ENCODE results near the gene LUC7L2. TPM values are rescaled to one million over a fixed set of nuclear protein-coding genes. Genes with fewer than 3 reads are reported as not detected.
"Not testable (repeated sequence)": the region's sequence is repeated elsewhere in the genome, so short reads cannot be mapped to it uniquely, and the experiment has no call there.

The LUC7L2 gene
- total RNA-seq, 1 experiment from 2014 or later = 49.6 TPM

DNA sequence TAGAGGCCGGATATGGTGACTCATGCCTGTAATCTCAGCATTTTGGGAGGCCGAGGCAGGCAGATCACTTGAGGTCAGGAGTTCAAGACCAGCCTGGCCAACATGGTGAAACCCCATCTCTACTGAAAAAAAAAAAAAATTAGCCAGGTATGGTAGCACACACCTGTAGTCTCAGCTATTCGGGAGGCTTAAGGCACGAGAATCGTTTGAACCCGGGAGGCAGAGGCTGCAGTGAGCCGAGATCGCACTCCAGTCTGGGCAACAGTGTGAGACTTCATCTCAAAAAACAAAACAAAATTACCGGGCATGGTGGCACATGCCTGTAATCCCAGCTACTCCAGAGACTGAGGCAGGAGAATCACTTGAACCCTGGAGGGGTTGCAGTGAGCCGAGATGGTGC lies 66.0 kb downstream of the LUC7L2 start:
- DNase-seq (ENCODE audit: low read depth, low spot score); in situ Hi-C loops (cut with HindIII; ENCODE audit: low pct_unique_long_range_greater_than_20kb, low sequenced_read_pairs): not testable (repeated sequence)

GRCh38 chr7:139426258-139427028 lies 66.7 kb downstream of the LUC7L2 start:
- in situ Hi-C loops (cut with HindIII; ENCODE audit: low pct_unique_long_range_greater_than_20kb, low sequenced_read_pairs) = no loop called here
- DNase-seq (ENCODE audit: low read depth, low spot score) = no peak

- no peak for DNase-seq (ENCODE audit: low read depth, low spot score)
- in situ Hi-C loops (cut with HindIII; ENCODE audit: low pct_unique_long_range_greater_than_20kb, low sequenced_read_pairs) = no loop called here
Observed at GRCh38 chr7:139427029-139427420, 67.3 kb downstream of the LUC7L2 start.

- in situ Hi-C loops (cut with HindIII; ENCODE audit: low pct_unique_long_range_greater_than_20kb, low sequenced_read_pairs) = no loop called here
- no peak for DNase-seq (ENCODE audit: low read depth, low spot score)
Observed at GRCh38 chr7:139427788-139428187, 68.1 kb downstream of the LUC7L2 start.

- in situ Hi-C loops (cut with HindIII; ENCODE audit: low pct_unique_long_range_greater_than_20kb, low sequenced_read_pairs); DNase-seq (ENCODE audit: low read depth, low spot score): not testable (repeated sequence)
Observed at GRCh38 chr7:139429735-139430134, 70.0 kb downstream of the LUC7L2 start.

DNA sequence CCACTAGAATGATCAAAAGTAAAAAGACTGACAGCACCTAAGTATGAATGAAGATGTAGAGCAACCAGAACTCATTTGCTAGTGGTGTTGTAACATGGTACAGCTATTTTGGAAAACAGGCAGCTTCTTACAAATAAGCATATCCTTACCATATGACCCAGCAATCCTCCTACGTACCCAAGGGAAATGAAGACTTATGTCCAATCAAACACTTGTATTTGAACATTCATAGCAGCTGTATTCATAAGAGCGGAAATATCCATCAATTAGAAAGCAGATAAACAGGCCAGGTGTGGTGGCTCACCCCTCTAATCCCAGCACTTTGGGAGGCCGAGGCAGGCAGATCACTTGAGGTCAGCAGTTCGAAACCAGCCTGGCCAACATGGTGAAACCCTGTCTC lies 70.7 kb downstream of the LUC7L2 start:
- no peak for DNase-seq (ENCODE audit: low read depth, low spot score)
- in situ Hi-C loops (cut with HindIII; ENCODE audit: low pct_unique_long_range_greater_than_20kb, low sequenced_read_pairs) = no loop called here

DNA sequence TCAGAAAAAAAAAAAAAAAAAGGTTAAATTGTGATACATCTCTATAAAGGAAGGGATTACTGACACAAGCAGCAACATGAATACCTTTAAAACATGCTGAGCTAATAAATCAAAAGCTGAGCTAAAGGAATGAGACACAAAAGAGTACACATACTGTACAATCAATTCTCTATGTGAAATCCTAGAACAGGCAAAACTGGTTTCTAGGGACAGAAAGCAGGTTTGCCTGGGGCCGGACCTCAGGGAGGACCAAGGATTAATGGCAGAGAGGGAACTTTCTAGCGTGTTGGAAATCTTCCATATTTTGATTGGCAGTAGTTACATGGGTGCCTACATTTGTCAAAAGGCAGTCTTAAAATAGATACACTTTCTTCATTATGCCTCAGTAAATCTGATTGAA lies 71.3 kb downstream of the LUC7L2 start:
- DNase-seq (ENCODE audit: low read depth, low spot score) = peak; percentile 39
- in situ Hi-C loops (cut with HindIII; ENCODE audit: low pct_unique_long_range_greater_than_20kb, low sequenced_read_pairs) = no loop called here

DNA sequence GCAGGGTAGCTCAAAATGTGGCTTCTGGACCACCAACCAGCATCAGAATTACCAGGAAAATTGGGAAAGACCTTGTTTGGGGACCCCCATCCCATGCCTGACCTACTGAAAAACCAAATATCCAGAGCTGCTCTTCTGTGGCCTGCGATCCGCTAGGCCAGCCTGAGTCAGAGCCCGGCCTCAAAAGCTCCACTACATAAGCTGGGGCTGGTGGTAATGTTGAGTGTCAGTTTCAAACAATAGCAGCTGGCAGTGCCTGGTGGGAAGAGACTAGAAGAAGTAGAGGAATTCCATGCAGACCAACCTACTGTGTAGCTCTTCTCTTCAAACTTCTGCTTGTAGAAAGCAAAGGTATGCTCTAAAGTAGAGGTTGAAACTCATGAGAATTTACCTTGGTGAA lies 71.8 kb downstream of the LUC7L2 start:
- in situ Hi-C loops (cut with HindIII; ENCODE audit: low pct_unique_long_range_greater_than_20kb, low sequenced_read_pairs) = no loop called here
- no peak for DNase-seq (ENCODE audit: low read depth, low spot score)

- in situ Hi-C loops (cut with HindIII; ENCODE audit: low pct_unique_long_range_greater_than_20kb, low sequenced_read_pairs) = no loop called here
- no peak for DNase-seq (ENCODE audit: low read depth, low spot score)
Observed at GRCh38 chr7:139436806-139437205, 77.1 kb downstream of the LUC7L2 start.

DNA sequence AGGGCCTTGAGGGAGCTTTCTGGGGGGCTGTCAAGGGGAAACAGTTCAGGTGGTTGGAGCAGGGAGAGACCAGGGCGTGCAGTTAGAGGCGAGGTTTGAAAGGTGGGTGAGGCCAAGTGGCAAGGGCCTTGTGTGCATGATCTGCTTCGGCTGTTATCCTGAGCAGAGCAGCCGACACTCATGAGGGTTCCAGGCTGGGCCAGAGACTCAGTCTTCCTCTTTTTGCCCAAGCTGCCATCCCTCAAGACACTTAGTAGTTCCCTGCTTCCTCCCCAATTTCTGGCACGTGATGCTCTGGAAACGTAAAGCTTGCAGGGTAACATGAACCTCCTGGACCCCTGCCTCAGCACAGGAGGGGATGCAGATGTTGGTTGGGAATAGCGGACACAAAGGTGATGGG lies 79.7 kb downstream of the LUC7L2 start:
- in situ Hi-C loops (cut with HindIII; ENCODE audit: low pct_unique_long_range_greater_than_20kb, low sequenced_read_pairs) = no loop called here
- no peak for DNase-seq (ENCODE audit: low read depth, low spot score)

- DNase-seq (ENCODE audit: low read depth, low spot score) = no peak
- in situ Hi-C loops (cut with HindIII; ENCODE audit: low pct_unique_long_range_greater_than_20kb, low sequenced_read_pairs) = no loop called here
Observed at GRCh38 chr7:139441961-139442360, 82.3 kb downstream of the LUC7L2 start.

- in situ Hi-C loops (cut with HindIII; ENCODE audit: low pct_unique_long_range_greater_than_20kb, low sequenced_read_pairs) = no loop called here
- DNase-seq (ENCODE audit: low read depth, low spot score) = no peak
Observed at GRCh38 chr7:139446051-139446890, 86.6 kb downstream of the LUC7L2 start.

DNA sequence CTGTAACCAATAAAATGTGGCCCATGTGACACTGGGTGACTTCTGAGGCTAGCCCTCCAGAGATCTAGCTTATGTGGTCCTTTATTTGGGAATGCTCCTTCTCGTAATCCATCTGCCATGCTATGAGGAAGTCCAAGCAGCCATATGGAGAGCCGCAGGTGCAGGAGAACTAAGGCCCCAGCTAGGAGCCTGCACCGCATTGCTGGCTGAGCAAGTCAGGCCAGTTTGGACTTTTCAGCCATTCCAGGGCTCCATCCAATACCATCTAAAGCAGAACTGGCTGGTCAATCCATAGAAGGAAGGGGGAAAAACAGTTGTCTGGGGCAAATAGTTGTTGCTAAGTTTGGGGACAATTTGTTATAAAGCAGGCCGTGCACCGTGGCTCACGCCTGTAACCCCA lies 91.2 kb downstream of the LUC7L2 start:
- no peak for DNase-seq (ENCODE audit: low read depth, low spot score)
- in situ Hi-C loops (cut with HindIII; ENCODE audit: low pct_unique_long_range_greater_than_20kb, low sequenced_read_pairs) = no loop called here

DNA sequence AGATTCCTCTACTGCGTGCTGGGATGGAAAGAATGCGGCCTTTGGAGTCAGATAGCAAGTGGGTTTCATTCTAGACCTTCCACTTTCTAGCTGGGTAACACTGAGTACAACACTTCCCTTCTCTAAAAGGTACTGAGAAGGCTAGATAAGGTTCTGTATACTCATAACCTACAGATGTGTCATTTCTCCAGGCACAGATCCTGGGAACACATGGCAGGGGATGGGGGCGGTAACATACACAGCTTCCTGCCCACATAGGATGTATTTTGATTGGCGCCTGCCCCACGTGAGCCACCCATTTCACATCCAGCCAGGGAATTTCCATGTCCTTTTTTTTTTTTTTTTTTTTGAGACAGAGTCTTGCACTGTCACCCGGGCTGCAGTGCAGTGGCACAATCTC lies 91.9 kb downstream of the LUC7L2 start:
- in situ Hi-C loops (cut with HindIII; ENCODE audit: low pct_unique_long_range_greater_than_20kb, low sequenced_read_pairs) = no loop called here
- DNase-seq (ENCODE audit: low read depth, low spot score) = no peak

- in situ Hi-C loops (cut with HindIII; ENCODE audit: low pct_unique_long_range_greater_than_20kb, low sequenced_read_pairs) = no loop called here
- no peak for DNase-seq (ENCODE audit: low read depth, low spot score)
Observed at GRCh38 chr7:139452958-139453672, 93.4 kb downstream of the LUC7L2 start.

- in situ Hi-C loops (cut with HindIII; ENCODE audit: low pct_unique_long_range_greater_than_20kb, low sequenced_read_pairs) = no loop called here
- no peak for DNase-seq (ENCODE audit: low read depth, low spot score)
Observed at GRCh38 chr7:139453673-139454321, 94.1 kb downstream of the LUC7L2 start.

GRCh38 chr7:139455789-139456188 lies 96.1 kb downstream of the LUC7L2 start:
- in situ Hi-C loops (cut with HindIII; ENCODE audit: low pct_unique_long_range_greater_than_20kb, low sequenced_read_pairs) = no loop called here

GRCh38 chr7:139456511-139456910 lies 96.8 kb downstream of the LUC7L2 start:
- in situ Hi-C loops (cut with HindIII; ENCODE audit: low pct_unique_long_range_greater_than_20kb, low sequenced_read_pairs) = no loop called here
- DNase-seq (ENCODE audit: low read depth, low spot score) = no peak

More at GRCh38 chr7:139455789-139456188, 96.1 kb downstream of the LUC7L2 start:
- no peak for DNase-seq (ENCODE audit: low read depth, low spot score)

All from SK-MEL-5 (cell line).